GM21515 (cell line): ENCODE measurements around the gene P2RY8.
"Not testable (repeated sequence)": the region's sequence is repeated elsewhere in the genome, so short reads cannot be mapped to it uniquely, and the experiment has no call there.

Experiments
- ATAC-seq: cut with Tn5 transposase; IDR thresholded peaks from one replicate; pipeline ENCODE4 v1.9.1; 2021; ENCODE audit not compliant: unreplicated experiment

P2RY8 gene

DNA sequence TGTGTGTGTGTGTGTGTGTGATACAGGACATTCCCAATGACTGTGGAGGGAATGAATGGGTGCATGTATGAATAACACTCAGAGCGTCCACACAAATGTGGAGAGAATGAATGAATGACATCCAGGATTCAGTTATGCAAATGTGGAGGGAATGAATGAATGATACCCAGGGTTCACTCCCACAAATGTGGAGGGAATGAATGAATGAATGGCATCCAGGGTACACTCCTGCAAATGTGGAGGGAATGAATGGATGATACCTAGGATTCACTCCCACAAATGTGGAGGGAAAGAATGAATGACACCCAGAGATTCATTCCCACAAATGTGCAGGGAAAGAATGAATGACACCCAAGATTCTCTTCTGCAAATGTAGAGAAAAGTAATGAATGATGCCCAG, 48.2 kb downstream of the P2RY8 start:
- no peak for ATAC-seq

GRCh38 chrX:1488141-1488540, 48.8 kb downstream of the P2RY8 start:
- ATAC-seq, result no peak

DNA sequence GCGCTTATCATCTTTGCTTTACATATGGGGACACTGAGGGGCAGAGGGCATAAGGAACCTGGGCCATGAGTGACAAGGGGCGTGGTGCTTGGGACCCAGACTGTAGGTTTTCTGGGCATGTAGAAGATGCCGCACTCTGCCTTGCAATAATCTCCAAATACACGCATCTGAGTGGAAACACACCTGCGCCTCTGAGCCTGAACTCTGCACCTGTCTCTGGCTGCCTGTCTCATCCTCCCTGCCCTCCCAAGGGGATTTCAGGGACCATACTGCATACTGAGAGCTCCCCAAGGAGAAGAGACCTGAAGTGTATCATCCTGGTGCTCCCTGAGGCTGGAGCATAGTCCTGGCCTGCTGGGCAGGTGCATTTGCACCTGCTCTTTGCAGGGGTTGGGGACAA, 49.6 kb downstream of the P2RY8 start:
- ATAC-seq, result no peak

DNA sequence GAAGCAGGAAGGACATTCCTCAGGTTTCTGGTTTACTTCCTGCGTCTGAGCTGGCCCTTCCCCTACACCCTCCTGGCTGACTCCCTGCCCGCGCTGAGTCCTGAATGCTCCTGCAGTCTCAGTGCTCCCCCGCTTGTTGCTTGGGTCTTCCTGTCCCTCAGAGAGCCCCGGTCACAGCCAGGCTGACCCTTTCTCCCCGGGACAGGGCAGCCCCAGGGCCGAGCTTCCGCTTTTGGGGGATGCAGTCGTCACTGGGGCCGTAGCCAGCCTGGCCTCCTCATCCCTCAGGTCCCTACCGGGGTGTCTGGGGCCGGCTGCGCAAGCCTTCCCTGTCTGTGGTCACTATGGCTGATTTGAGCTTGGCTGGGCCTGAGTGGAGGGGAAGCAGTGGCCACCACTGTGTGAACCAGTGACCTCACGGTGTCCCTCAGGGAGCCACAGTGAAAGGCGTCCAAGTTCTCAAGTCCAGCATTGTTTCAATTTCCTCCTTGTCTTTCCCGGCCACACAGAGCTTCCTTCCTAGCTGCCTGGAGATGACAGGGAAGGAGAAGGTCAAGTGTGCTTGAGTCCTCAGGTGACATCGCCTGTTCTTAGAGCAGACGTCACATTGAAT, 50.1 kb downstream of the P2RY8 start:
- ATAC-seq, result no peak

DNA sequence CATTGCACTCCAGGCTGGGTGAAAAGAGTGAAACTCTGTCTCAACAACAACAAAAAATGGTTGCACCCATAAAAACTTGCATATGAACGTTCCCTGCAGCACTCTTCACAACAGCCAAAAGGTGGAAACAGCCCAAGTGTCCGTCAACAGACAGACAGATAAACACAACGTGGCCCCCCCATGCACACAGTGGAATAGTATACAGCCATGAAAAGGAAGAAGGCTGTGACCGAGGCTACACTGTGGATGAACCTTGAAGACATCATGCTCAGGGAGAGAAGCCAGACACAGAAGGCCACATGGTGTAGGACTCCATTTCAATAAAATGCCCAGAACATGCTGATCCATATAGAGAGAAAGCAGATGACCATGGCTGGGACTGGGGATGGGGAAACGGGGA, 50.8 kb downstream of the P2RY8 start:
- ATAC-seq, result no peak

DNA sequence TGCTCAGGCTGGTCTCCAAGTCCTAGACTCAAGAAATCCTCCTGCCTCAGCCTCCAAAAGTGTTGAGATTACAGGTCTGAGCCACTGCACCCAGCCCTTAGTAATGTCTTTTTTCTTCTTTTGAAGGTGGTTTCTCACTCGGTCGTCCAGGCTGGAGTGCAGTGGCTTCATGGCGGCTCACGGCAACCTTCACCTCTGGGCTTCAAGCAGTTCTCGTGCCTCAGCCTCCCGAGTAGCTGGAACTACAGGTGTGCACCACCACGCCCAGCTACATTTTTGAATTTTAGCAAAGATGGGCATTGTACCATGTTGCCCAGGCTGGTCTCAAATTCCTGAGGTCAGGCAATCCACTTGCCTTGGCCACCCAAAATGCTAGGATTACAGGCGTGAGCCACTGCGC, 52.0 kb downstream of the P2RY8 start:
- no peak for ATAC-seq

- no peak for ATAC-seq
Measured at GRCh38 chrX:1484638-1485019, 52.4 kb downstream of the P2RY8 start.

GRCh38 chrX:1483843-1484637, 52.9 kb downstream of the P2RY8 start:
- peak; percentile 46 for ATAC-seq

DNA sequence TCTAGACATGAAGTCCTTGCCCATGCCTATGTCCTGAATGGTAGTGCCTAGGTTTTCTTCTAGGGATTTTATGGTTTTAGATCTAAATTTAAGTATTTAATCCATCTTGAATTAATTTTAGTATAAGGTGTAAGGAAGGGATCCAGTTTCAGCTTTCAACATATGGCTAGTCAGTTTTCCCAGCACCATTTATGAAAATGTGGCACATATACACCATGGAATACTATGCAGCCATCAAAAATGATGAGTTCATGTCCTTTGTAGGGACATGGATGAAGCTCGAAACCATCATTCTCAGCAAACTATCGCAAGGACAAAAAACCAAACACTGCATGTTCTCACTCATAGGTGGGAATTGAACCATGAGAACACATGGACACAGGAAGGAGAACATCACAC, 54.5 kb downstream of the P2RY8 start:
- not testable (repeated sequence) for ATAC-seq

DNA sequence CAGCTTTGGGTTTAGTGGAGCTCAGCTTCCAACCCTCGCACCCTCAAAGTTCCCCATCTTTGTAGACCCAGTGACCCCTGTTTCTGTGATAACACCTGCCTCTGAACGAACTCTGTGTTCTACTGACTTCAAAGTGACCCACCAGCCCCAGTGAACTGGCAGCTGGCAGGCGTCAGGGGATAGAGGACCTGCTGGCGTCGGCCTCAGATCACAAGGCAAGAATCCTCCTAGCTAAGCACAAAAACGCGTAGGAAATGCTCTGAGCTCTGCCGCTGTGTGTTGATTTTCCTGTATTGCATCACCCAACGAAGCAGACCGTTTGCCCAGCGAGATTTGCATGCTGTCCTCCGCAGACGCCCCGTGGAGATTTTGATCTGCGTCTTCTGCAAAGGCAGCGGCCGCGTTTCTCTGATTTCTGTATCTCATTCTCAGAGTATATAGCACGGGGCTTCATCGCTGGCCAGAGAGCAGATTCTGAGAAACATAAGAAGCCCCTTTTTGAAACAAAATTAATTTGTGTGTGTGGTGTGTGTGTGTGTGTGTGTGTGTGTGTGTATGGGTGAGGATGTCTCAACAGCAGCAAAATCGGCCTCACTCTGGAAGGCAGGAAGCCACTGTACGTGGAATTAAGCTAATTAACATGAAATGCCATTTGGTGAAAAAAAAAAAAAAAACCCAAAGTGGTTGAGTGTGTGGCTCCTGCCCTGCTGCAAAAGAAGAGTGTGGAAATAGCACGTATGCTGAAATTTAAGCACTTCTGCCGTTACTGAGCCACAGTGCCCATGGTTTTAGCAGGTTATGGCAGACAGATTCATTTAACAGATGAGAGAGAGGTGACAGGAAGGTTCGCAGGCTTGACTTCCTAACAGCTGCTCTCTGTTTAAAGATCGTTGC, 55.1 kb downstream of the P2RY8 start:
- peak; percentile 61 for ATAC-seq

- peak; percentile 0 for ATAC-seq
Measured at GRCh38 chrX:1480082-1480785, 56.8 kb downstream of the P2RY8 start.

DNA sequence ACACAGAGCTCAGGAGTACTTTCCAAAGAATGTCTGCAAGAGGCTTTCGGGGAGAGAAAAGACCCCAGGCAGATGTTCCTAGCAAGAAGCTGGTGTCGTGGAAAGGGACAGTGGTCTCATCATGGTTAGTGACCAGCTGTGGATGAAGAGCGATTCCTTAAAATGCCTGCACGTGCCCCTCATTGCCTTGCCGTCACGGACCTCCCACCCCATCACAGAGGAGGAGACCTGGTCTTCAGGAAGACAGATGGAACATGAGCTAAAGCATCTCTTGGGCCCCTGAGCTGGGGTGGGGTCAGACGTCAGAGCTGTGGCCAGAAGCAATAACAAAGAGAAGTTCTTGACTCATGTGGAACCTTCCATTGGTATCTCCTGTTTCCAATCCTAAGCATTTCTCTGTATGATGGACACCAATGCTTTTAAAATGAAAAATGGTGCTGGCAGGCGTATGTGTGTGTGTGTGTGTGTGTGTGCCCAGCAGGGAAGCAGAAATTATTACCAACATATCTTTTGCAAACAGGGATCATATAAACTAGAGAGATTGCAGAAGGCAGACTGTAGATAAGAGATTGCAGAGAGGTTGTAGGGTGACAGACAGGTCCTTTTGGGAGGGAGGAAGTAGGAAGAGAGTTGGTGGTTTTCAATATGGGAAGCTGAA, 59.1 kb downstream of the P2RY8 start:
- ATAC-seq, result no peak

GRCh38 chrX:1477229-1477628, 59.8 kb downstream of the P2RY8 start:
- ATAC-seq, result no peak

DNA sequence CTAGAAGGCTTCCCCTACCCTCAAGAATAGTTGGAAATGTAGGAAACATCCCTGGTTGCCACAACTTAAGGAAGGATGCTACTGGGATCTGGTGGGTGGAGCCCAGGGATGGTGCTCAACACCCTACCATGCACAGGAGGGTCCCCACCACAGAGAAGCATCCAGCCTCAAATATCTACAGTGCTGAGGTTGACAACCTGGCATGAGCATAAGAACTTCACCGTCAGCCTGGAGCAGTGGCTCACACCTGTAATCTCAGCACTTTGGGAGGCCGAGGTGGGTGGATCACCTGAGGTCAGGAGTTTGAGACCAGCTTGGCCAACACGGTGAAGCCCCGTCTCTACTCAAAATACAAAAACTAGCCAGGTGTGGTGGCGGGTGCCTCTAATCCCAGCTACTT, 60.3 kb downstream of the P2RY8 start:
- ATAC-seq, result no peak

- no peak for ATAC-seq
Measured at GRCh38 chrX:1475881-1476280, 61.1 kb downstream of the P2RY8 start.

DNA sequence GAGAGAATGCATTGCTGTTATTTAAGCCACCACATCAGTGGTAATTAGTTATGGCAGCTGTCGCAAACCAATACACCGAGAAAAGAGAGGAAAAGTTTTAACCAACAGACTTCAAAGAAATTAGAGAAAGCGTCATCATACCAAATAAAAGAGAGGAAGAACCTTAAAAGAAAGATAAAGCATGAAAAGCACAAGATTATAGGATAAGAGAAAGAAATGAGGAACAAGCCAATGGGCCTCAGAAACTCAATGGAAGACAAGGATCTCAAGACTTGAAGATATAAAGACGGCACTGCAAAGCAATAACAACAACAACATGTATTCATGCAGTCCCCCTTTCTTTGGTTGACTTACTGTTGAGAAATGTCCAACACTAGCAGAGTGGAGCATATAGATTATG, 61.5 kb downstream of the P2RY8 start:
- no peak for ATAC-seq

DNA sequence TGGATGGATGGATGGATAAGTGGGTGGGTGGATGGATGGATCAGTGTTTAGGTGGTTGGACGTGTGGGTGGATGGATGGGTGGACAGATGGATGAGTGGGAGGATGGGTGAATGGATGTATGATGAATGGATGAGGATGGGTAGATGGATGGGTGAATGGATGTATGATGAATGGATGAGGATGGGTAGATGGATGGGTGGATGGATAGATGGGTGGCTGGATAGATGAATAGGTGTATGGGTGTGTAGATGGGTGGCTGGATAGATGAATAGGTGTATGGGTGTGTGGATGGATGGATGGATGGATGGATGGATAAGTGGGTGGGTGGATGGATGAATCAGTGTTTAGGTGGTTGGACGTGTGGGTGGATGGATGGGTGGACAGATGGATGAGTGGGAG, 62.4 kb downstream of the P2RY8 start:
- not testable (repeated sequence) for ATAC-seq

GRCh38 chrX:1472975-1473374, 64.0 kb downstream of the P2RY8 start:
- ATAC-seq, result no peak

DNA sequence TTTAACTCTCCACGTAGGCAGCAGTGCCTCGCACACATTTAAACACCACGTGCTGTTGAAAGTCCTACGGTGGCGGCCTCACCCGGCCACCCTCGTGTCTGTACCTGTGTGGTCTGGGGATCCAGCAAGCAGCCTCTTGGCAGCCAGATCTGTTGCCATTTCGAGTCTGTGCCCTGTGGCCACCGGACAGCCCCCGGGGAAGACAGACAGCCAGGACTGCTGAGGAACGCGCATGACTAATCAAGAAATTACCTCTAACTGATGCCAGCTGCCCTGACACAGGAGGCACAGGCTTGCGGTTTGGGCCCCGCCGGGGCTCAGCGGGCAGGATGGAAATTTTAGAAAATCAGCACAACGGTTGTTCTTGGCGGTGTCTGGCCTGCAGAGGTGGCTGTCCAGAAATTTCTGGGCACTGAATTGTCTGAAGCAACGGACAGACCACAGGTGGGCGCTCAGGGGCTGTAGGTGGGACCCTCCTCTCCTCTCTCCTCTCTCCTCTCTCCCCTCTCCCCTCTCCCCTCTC, 68.7 kb downstream of the P2RY8 start:
- peak; percentile 26 for ATAC-seq

GRCh38 chrX:1466971-1467561, 69.9 kb downstream of the P2RY8 start:
- ATAC-seq, result peak; percentile 51
